Peyer's patch (tissue), 4 donors: ENCODE data around the gene CACNA2D3. TPM values are rescaled to one million over a fixed set of nuclear protein-coding genes. Genes with fewer than 3 reads are reported as not detected.

Source experiments
- DNase-seq, 3 donors: peaks; one replicate each; pipeline ENCODE4 v3.0.0-alpha.2; 2017 to 2019
- H3K27ac ChIP-seq, 4 donors: fragments of 200-600 bp; sonication (generic); one replicate each; pipeline ENCODE4 v1.5.1; 2016 to 2019
- H3K27me3 ChIP-seq, 2 donors: fragments of 200-600 bp; sonication (generic); one replicate each; pipeline ENCODE4 v1.5.1; 2019
- H3K36me3 ChIP-seq, 3 donors: fragments of 200-600 bp; sonication (generic); one replicate each; pipeline ENCODE4 v1.5.1; 2016 to 2019
- H3K4me1 ChIP-seq, 4 donors: fragments of 200-600 bp; sonication (generic); one replicate each; pipeline ENCODE4 v1.5.1; 2016 to 2019
- H3K4me3 ChIP-seq, 4 donors: fragments of 200-600 bp; sonication (generic); 1 replicate in 3 of 4; 2 replicates in 1 of 4; pipeline ENCODE4 v1.5.1; 2016 to 2019; ENCODE audit warnings: mild to moderate bottlenecking in 1 of 4
- H3K9me3 ChIP-seq, 4 donors: fragments of 200-600 bp; sonication (generic); one replicate each; pipeline ENCODE4 v1.5.1; 2016 to 2019; ENCODE audit warnings: mild to moderate bottlenecking in 1 of 4
- POLR2A ChIP-seq, 2 donors: fragments of 450-650 bp; IDR thresholded peaks; one replicate each; pipeline ENCODE4 v1.5.1; 2017; ENCODE audit warnings: antibody characterized with exemption in 2 of 2, mild to moderate bottlenecking in 2 of 2, moderate library complexity in 2 of 2
- total RNA-seq, 4 donors: library from RNA; depleted of rRNA; stranded (reverse); fragments of >200 nt; gene quantifications; one replicate each; pipeline ENCODE4 v1.1.0, GENCODE V29; 2016
- TF ChIP-seq, protein P1 (sequence below), 6 experiments: fragments of 450-650 bp in 4 of 6; fragments of 200-600 bp in 2 of 6; sonication (generic) in 1 of 6; IDR thresholded peaks; one replicate each; pipeline ENCODE4 v1.5.1; 2017 to 2019; ENCODE audit warnings: antibody characterized with exemption in 6 of 6, mild to moderate bottlenecking in 3 of 6, moderate library complexity in 1 of 6

The CACNA2D3 gene
- total RNA-seq, 4 donors from 2014 or later = 0.27 to 5.0 TPM; not detected in 2

DNA sequence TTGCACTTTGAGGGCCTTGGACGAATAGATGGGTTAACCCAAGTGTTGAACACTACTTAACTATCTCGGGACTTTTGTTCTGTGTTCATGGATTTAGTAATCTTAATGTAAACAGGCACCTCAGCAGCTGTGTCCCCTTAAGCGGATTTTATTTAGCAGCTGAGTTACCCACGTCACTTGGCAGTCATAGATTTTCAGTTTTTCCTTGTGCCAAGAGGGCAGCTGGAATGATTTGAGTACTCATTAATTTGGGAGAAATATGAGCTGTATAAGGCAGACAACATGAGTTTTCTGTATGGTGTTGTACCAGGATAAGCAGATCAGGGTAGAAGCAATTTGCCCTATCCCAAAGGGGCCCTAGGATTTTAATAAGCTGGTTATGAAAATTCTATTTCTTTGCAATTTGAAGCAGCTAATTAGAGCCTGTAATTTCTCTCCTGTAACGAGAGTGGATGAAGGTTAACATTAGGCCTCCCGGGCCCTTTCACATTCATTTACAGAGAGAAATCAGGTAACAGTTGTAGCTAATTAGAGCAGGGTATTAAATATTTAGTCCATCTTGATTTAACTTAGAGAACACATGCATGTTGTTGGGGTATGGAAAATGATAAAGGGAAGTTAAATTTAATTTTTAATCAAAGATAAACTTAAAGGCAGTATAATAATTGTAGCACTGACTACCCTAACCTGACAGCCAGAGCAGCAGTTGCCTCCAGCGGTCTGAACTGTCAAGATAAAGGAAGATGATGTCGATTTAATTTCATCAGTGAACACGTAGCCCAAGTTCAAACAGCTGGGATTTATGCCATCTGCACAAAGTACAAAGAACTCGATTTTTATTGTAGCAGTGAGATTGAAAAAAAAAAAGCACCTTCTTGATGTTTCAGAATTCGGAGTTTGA lies 611.0 kb downstream of the CACNA2D3 start:
- Histone ChIP-seq H3K27ac (no peak overlapping the region), H3K27me3 (no peaks in the 10 kb centered on the region), H3K36me3 (no peaks in the 10 kb centered on the region), H3K9me3 (no peaks in the 10 kb centered on the region), H3K4me3 (no peak overlapping the region), H3K4me1 (no peaks in the 10 kb centered on the region)
- DNase-seq = no peak
- TF ChIP-seq POLR2A (IDR thresholded peaks at IDR 0.05) = no peak
- TF ChIP-seq, protein P1, sequence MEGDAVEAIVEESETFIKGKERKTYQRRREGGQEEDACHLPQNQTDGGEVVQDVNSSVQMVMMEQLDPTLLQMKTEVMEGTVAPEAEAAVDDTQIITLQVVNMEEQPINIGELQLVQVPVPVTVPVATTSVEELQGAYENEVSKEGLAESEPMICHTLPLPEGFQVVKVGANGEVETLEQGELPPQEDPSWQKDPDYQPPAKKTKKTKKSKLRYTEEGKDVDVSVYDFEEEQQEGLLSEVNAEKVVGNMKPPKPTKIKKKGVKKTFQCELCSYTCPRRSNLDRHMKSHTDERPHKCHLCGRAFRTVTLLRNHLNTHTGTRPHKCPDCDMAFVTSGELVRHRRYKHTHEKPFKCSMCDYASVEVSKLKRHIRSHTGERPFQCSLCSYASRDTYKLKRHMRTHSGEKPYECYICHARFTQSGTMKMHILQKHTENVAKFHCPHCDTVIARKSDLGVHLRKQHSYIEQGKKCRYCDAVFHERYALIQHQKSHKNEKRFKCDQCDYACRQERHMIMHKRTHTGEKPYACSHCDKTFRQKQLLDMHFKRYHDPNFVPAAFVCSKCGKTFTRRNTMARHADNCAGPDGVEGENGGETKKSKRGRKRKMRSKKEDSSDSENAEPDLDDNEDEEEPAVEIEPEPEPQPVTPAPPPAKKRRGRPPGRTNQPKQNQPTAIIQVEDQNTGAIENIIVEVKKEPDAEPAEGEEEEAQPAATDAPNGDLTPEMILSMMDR (IDR thresholded peaks at IDR 0.05) = no peak

DNA sequence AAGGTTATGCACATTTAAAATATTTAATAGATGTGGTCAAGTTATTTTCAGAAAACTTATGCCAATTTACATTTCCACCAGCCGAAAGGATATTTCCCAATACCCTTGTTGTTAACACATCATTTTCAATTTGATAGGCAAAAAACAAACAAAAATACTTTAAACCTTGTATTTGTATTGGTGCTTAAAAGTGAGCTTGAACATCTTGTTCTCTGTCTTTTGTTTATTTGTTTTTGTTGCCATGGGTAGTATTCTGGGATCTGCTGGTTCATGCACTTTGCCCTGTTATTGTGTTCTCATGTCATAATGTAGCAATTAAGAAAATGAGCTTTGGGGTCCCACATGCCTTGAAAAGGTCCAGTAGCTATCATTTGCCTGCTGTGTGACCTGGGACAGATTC lies 614.1 kb downstream of the CACNA2D3 start:
- TF ChIP-seq POLR2A (IDR thresholded peaks at IDR 0.05) = no peak
- TF ChIP-seq, protein P1 (IDR thresholded peaks at IDR 0.05) = no peak
- H3K4me1 ChIP-seq = no peaks in the 10 kb centered on the region
- DNase-seq = no peak
- H3K4me3 ChIP-seq = no peak overlapping the region
- no peak overlapping the region for H3K27ac ChIP-seq
- H3K9me3 ChIP-seq = no peaks in the 10 kb centered on the region
- no peaks in the 10 kb centered on the region for H3K27me3 ChIP-seq
- H3K36me3 ChIP-seq = no peaks in the 10 kb centered on the region

DNA sequence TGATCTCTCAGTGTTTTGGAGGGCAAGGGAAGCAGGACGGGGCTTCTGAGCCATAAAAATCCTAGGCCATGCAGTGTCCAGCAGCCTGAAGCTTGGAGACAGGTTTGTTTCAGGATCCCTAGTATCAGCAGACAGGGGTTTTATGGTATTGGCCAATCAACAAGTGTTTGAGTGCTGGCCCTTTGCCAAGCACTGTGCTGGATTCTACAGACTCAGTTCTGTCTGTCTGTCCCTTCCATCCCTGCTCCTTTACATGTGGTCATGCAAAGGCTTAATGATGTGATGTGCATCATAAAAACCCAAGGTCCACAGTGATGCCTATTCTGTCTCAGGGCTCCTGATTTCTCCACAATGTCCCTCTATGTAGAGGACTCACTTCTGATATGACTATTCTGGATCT lies 621.4 kb downstream of the CACNA2D3 start:
- Histone ChIP-seq H3K36me3 (no peaks in the 10 kb centered on the region), H3K27me3 (no peaks in the 10 kb centered on the region), H3K9me3 (no peaks in the 10 kb centered on the region), H3K4me3 (no peak overlapping the region), H3K4me1 (no peaks in the 10 kb centered on the region), H3K27ac (no peak overlapping the region)
- no peak for TF ChIP-seq POLR2A (IDR thresholded peaks at IDR 0.05)
- TF ChIP-seq, protein P1 (IDR thresholded peaks at IDR 0.05) = no peak
- no peak for DNase-seq

DNA sequence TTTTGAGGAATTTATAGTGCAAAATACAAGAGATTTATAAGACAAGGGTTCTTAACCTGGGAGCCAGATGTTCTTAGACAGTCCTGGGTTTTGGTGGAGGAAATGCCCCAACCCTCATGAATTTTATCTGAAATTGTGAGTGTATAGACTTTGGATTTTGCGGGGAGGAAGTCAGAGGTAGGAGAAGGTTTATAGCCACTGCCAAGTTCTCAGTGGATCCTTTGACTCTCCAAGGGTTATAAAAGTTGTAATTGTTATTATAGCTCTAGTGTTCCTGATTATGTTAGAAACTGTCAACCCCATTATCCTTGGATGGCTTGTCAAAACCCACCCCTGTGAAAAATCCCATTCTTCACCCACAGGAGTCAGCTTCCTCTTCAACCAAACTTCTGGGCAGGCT lies 621.9 kb downstream of the CACNA2D3 start:
- DNase-seq = no peak
- TF ChIP-seq, protein P1 (IDR thresholded peaks at IDR 0.05) = no peak
- no peak overlapping the region for H3K27ac ChIP-seq
- H3K4me1 ChIP-seq = no peaks in the 10 kb centered on the region
- no peak overlapping the region for H3K4me3 ChIP-seq
- no peaks in the 10 kb centered on the region for H3K27me3 ChIP-seq
- H3K36me3 ChIP-seq = no peaks in the 10 kb centered on the region
- H3K9me3 ChIP-seq = no peaks in the 10 kb centered on the region

DNA sequence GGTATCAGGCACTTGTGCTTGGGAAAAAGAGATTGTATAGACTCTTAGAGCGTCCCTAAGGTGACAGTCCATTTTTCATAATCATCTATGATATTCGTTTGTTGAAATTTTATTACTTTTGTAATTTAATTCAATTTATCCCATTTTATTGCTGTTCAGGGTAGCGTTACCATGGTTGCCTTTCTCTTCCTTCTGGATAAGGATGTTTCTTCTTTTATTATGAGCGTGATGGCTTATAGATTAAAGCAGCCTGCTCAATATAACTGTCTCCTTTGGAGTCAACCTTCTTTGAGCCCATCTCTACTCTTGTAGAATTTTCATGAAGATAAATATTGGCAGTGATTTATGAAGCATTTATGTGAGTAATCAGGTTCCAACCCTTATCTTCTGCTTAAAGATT lies 623.5 kb downstream of the CACNA2D3 start:
- H3K9me3 ChIP-seq = no peaks in the 10 kb centered on the region
- TF ChIP-seq, protein P1 (IDR thresholded peaks at IDR 0.05) = no peak
- TF ChIP-seq POLR2A (IDR thresholded peaks at IDR 0.05) = no peak
- no peaks in the 10 kb centered on the region for H3K27me3 ChIP-seq
- DNase-seq = no peak
- H3K27ac ChIP-seq = no peak overlapping the region
- H3K4me3 ChIP-seq = no peak overlapping the region
- H3K36me3 ChIP-seq = no peaks in the 10 kb centered on the region
- no peaks in the 10 kb centered on the region for H3K4me1 ChIP-seq
